Loucy (cell line): Measurements from ENCODE around the gene WRAP73.

Experiments
- H2AFZ ChIP-seq: fragments of 200-600 bp; sonication (generic); 2 replicates; pipeline ENCODE4 v1.6.0; 2016; ENCODE audit warnings: antibody characterized with exemption, mild to moderate bottlenecking, low read length, moderate library complexity
- H3F3A ChIP-seq: fragments of 200-600 bp; 2 replicates; pipeline ENCODE4 v1.6.0; 2016; ENCODE audit warnings: antibody characterized with exemption, low read depth, mild to moderate bottlenecking
- H3K27me3 ChIP-seq: fragments of 200-600 bp; sonication (generic); 2 replicates; pipeline ENCODE4 v1.6.1; 2014; ENCODE audit warnings: low read length, mild to moderate bottlenecking; ENCODE audit not compliant: insufficient read depth, poor library complexity, severe bottlenecking
- H3K36me3 ChIP-seq: fragments of 200-600 bp; sonication (generic); 2 replicates; pipeline ENCODE4 v1.6.1; 2016; ENCODE audit warnings: low read length; ENCODE audit not compliant: insufficient read depth
- H3K4me1 ChIP-seq: fragments of 200-600 bp; sonication (generic); 2 replicates; pipeline ENCODE4 v1.5.1; 2014; ENCODE audit warnings: low read length, mild to moderate bottlenecking; ENCODE audit not compliant: insufficient read depth, poor library complexity, severe bottlenecking
- H3K4me2 ChIP-seq: fragments of 200-600 bp; sonication (generic); 2 replicates; pipeline ENCODE4 v1.6.0; 2014; ENCODE audit warnings: antibody characterized with exemption, low read length, low read depth, mild to moderate bottlenecking; ENCODE audit not compliant: poor library complexity, severe bottlenecking
- H3K4me3 ChIP-seq: fragments of 200-600 bp; sonication (generic); 2 replicates; pipeline ENCODE4 v1.5.1; 2014; ENCODE audit warnings: low read length, mild to moderate bottlenecking, mixed read lengths; ENCODE audit not compliant: poor library complexity, severe bottlenecking
- H3K79me2 ChIP-seq: fragments of 200-600 bp; sonication (generic); 2 replicates; pipeline ENCODE4 v1.6.1; 2014; ENCODE audit warnings: low read length; ENCODE audit not compliant: insufficient read depth
- H3K9ac ChIP-seq: fragments of 200-600 bp; sonication (generic); 2 replicates; pipeline ENCODE4 v1.6.0; 2014; ENCODE audit warnings: mild to moderate bottlenecking, low read depth, low read length, moderate library complexity; ENCODE audit not compliant: poor library complexity, severe bottlenecking
- H3K9me2 ChIP-seq: fragments of 200-600 bp; sonication (generic); replicated peaks from 2 replicates; pipeline ENCODE4 v1.6.1; 2016; ENCODE audit warnings: low read depth, low read length, mixed read lengths
- H3K9me3 ChIP-seq: fragments of 200-600 bp; sonication (generic); 2 replicates; pipeline ENCODE4 v1.6.1; 2014; ENCODE audit warnings: mild to moderate bottlenecking, antibody characterized with exemption, low read length, low read depth; ENCODE audit not compliant: insufficient read depth
- H4K20me1 ChIP-seq: fragments of 200-600 bp; sonication (generic); 2 replicates; pipeline ENCODE4 v1.6.0; 2014; ENCODE audit warnings: antibody characterized with exemption, low read length, mild to moderate bottlenecking; ENCODE audit not compliant: insufficient read depth, poor library complexity, severe bottlenecking
- CTCF ChIP-seq: fragments of 200-600 bp; sonication (generic); conservative IDR thresholded peaks from 2 replicates; pipeline ENCODE4 v1.5.1; 2014; ENCODE audit warnings: mild to moderate bottlenecking, antibody characterized with exemption, low read length
- EZH2phosphoT487 ChIP-seq: fragments of 200-600 bp; IDR thresholded peaks from 2 replicates; pipeline ENCODE4 v1.6.1; 2018; ENCODE audit warnings: antibody characterized with exemption, mild to moderate bottlenecking, moderate library complexity, borderline replicate concordance

The WRAP73 gene

GRCh38 chr1:3642919-3643675 is 6.8 kb downstream of the WRAP73 start:
- Histone ChIP-seq H3K9me3 (no peaks in the 10 kb centered on the region), H3F3A (no peaks in the 10 kb centered on the region), H4K20me1 (no peaks in the 10 kb centered on the region), H3K9ac (no peak overlapping the region), H2AFZ (no peak overlapping the region), H3K36me3 (peaks cover 4% of the 10 kb centered on the region; the same call in 1 of the 2 replicates), H3K4me3 (no peak overlapping the region), H3K27me3 (no peaks in the 10 kb centered on the region), H3K4me2 (no peak overlapping the region), H3K9me2 (no peaks in the 10 kb centered on the region), H3K79me2 (peaks cover 8% of the 10 kb centered on the region), H3K4me1 (peaks cover 13% of the 10 kb centered on the region)
- no peak for TF ChIP-seq CTCF
- TF ChIP-seq EZH2phosphoT487: no peak

GRCh38 chr1:3641816-3642215 is 8.1 kb downstream of the WRAP73 start:
- no peak overlapping the region for H3K4me2 ChIP-seq
- no peaks in the 10 kb centered on the region for H3F3A ChIP-seq
- H3K4me3 ChIP-seq: no peak overlapping the region
- H2AFZ ChIP-seq: no peak overlapping the region
- H3K9me2 ChIP-seq: no peaks in the 10 kb centered on the region
- H3K79me2 ChIP-seq: no peaks in the 10 kb centered on the region
- no peaks in the 10 kb centered on the region for H3K9me3 ChIP-seq
- H4K20me1 ChIP-seq: no peaks in the 10 kb centered on the region
- peaks cover under 1% of the 10 kb centered on the region for H3K4me1 ChIP-seq
- H3K9ac ChIP-seq: no peak overlapping the region
- peaks cover 17% of the 10 kb centered on the region; the same call in 1 of the 2 replicates for H3K36me3 ChIP-seq
- TF ChIP-seq CTCF: no peak
- TF ChIP-seq EZH2phosphoT487: no peak
- no peaks in the 10 kb centered on the region for H3K27me3 ChIP-seq

- Histone ChIP-seq H3K4me2 (no peak overlapping the region), H3K4me1 (no peaks in the 10 kb centered on the region), H3K36me3 (peaks cover 23% of the 10 kb centered on the region; the same call in 1 of the 2 replicates), H2AFZ (no peak overlapping the region), H3K9ac (no peak overlapping the region), H3K4me3 (no peak overlapping the region), H4K20me1 (no peaks in the 10 kb centered on the region), H3K79me2 (no peaks in the 10 kb centered on the region), H3K9me3 (no peaks in the 10 kb centered on the region), H3K9me2 (no peaks in the 10 kb centered on the region), H3K27me3 (no peaks in the 10 kb centered on the region), H3F3A (no peaks in the 10 kb centered on the region)
- no peak for TF ChIP-seq EZH2phosphoT487
- no peak for TF ChIP-seq CTCF
Measured at GRCh38 chr1:3641046-3641760, 8.7 kb downstream of the WRAP73 start.
